ENCODE results near the gene RHBDD1. TPM values are rescaled to one million over a fixed set of nuclear protein-coding genes. Genes with fewer than 3 reads are reported as not detected.

Gene RHBDD1
- total RNA-seq, 2 donors from 2014 or later: 35.5 to 40.4 TPM

- ATAC-seq: no peak
- Mint-ChIP-seq H3K9me3 (no peaks in the 10 kb centered on the region), H3K27ac (peak overlapping the region in 1 of 2 donors; percentile 26), H3K36me3 (peaks cover 13% of the 10 kb centered on the region in 2 donors)
- DNase-seq (ENCODE audit: low spot score in 2 of 2): no peak
Measured at GRCh38 chr2:226971084-226971483, 135.2 kb downstream of the RHBDD1 start.

- no peak for DNase-seq (ENCODE audit: low spot score in 2 of 2)
- Mint-ChIP-seq H3K36me3 (peaks cover 13% of the 10 kb centered on the region in 2 donors), H3K9me3 (no peaks in the 10 kb centered on the region), H3K27ac (no peak overlapping the region)
- no peak for ATAC-seq
Measured at GRCh38 chr2:226971770-226972169, 135.9 kb downstream of the RHBDD1 start.

- H3K27ac Mint-ChIP-seq: no peak overlapping the region
- ATAC-seq (no peak), DNase-seq (ENCODE audit: low spot score in 2 of 2) (no peak)
- peaks cover 13% of the 10 kb centered on the region in 2 donors for H3K36me3 Mint-ChIP-seq
- no peaks in the 10 kb centered on the region for H3K9me3 Mint-ChIP-seq
Measured at GRCh38 chr2:226973816-226974215, 138.0 kb downstream of the RHBDD1 start.

- no peak for DNase-seq (ENCODE audit: low spot score in 2 of 2)
- Mint-ChIP-seq H3K9me3 (no peaks in the 10 kb centered on the region), H3K27ac (no peak overlapping the region), H3K36me3 (peaks cover 0 to 8% of the 10 kb centered on the region in 2 donors)
- ATAC-seq: peak in 1 of 2 donors; percentile 74
Measured at GRCh38 chr2:226977775-226978190, 141.9 kb downstream of the RHBDD1 start.

GRCh38 chr2:226978300-226978699, 142.4 kb downstream of the RHBDD1 start:
- Mint-ChIP-seq H3K27ac (no peak overlapping the region), H3K36me3 (peaks cover 0 to 4% of the 10 kb centered on the region in 2 donors), H3K9me3 (no peaks in the 10 kb centered on the region)
- no peak for DNase-seq (ENCODE audit: low spot score in 2 of 2)
- ATAC-seq: no peak

- DNase-seq (ENCODE audit: low spot score in 2 of 2) (no peak), ATAC-seq (no peak)
- no peaks in the 10 kb centered on the region for H3K9me3 Mint-ChIP-seq
- no peaks in the 10 kb centered on the region for H3K36me3 Mint-ChIP-seq
- no peak overlapping the region for H3K27ac Mint-ChIP-seq
Measured at GRCh38 chr2:226979004-226979403, 143.2 kb downstream of the RHBDD1 start.

- Mint-ChIP-seq H3K27ac (peak overlapping the region in 1 of 2 donors; percentile 62), H3K9me3 (no peaks in the 10 kb centered on the region), H3K36me3 (peaks cover 0 to 5% of the 10 kb centered on the region in 2 donors)
- DNase-seq (ENCODE audit: low spot score in 2 of 2): no peak
- peak in 1 of 2 donors; percentile 48 for ATAC-seq
Measured at GRCh38 chr2:226981791-226982326, 146.0 kb downstream of the RHBDD1 start.

GRCh38 chr2:226983895-226984749, 148.3 kb downstream of the RHBDD1 start:
- Mint-ChIP-seq H3K9me3 (no peaks in the 10 kb centered on the region), H3K27ac (no peak overlapping the region), H3K36me3 (peaks cover 0 to 5% of the 10 kb centered on the region in 2 donors)
- DNase-seq (ENCODE audit: low spot score in 2 of 2): no peak
- no peak for ATAC-seq

GRCh38 chr2:226984750-226985582, 149.1 kb downstream of the RHBDD1 start:
- no peaks in the 10 kb centered on the region for H3K9me3 Mint-ChIP-seq
- DNase-seq (ENCODE audit: low spot score in 2 of 2) (peak in 1 of 2 donors; percentile 20), ATAC-seq (peak; percentile 89 to 94)
- no peak overlapping the region for H3K27ac Mint-ChIP-seq
- peaks cover 0 to 5% of the 10 kb centered on the region in 2 donors for H3K36me3 Mint-ChIP-seq

GRCh38 chr2:226985583-226985946, 149.7 kb downstream of the RHBDD1 start:
- ATAC-seq (no peak), DNase-seq (ENCODE audit: low spot score in 2 of 2) (no peak)
- H3K27ac Mint-ChIP-seq: no peak overlapping the region
- H3K36me3 Mint-ChIP-seq: peaks cover 0 to 5% of the 10 kb centered on the region in 2 donors
- no peaks in the 10 kb centered on the region for H3K9me3 Mint-ChIP-seq

GRCh38 chr2:226991663-226992062, 155.8 kb downstream of the RHBDD1 start:
- no peak for ATAC-seq
- no peak for DNase-seq (ENCODE audit: low spot score in 2 of 2)
- no peaks in the 10 kb centered on the region for H3K9me3 Mint-ChIP-seq
- H3K27ac Mint-ChIP-seq: no peak overlapping the region
- H3K36me3 Mint-ChIP-seq: peaks cover 12 to 27% of the 10 kb centered on the region in 2 donors

GRCh38 chr2:226993171-226993570, 157.3 kb downstream of the RHBDD1 start:
- Mint-ChIP-seq H3K27ac (no peak overlapping the region), H3K36me3 (peaks cover 13 to 28% of the 10 kb centered on the region in 2 donors), H3K9me3 (no peaks in the 10 kb centered on the region)
- ATAC-seq (no peak), DNase-seq (ENCODE audit: low spot score in 2 of 2) (no peak)

GRCh38 chr2:226994775-226995174, 158.9 kb downstream of the RHBDD1 start:
- DNase-seq (ENCODE audit: low spot score in 2 of 2) (no peak), ATAC-seq (no peak)
- Mint-ChIP-seq H3K27ac (no peak overlapping the region), H3K36me3 (peaks cover 28 to 40% of the 10 kb centered on the region in 2 donors), H3K9me3 (peaks cover 0 to 8% of the 10 kb centered on the region in 2 donors)

- H3K9me3 Mint-ChIP-seq: peaks cover 0 to 8% of the 10 kb centered on the region in 2 donors
- ATAC-seq (peak; percentile 99 to 100), DNase-seq (ENCODE audit: low spot score in 2 of 2) (peak; percentile 30 to 81)
- H3K27ac Mint-ChIP-seq: peak overlapping the region; percentile 24 to 39
- H3K36me3 Mint-ChIP-seq: peaks cover 32 to 49% of the 10 kb centered on the region in 2 donors
Measured at GRCh38 chr2:226995625-226996041, 159.8 kb downstream of the RHBDD1 start.

- Mint-ChIP-seq H3K27ac (peak overlapping the region in 1 of 2 donors; percentile 60), H3K9me3 (peaks cover 0 to 8% of the 10 kb centered on the region in 2 donors), H3K36me3 (peaks cover 32 to 36% of the 10 kb centered on the region in 2 donors)
- no peak for DNase-seq (ENCODE audit: low spot score in 2 of 2)
- ATAC-seq: no peak
Measured at GRCh38 chr2:226999661-227000060, 163.8 kb downstream of the RHBDD1 start.

- peaks cover 0 to 8% of the 10 kb centered on the region in 2 donors for H3K9me3 Mint-ChIP-seq
- H3K36me3 Mint-ChIP-seq: peaks cover 32 to 33% of the 10 kb centered on the region in 2 donors
- DNase-seq (ENCODE audit: low spot score in 2 of 2) (no peak), ATAC-seq (no peak)
- H3K27ac Mint-ChIP-seq: peak overlapping the region in 1 of 2 donors; percentile 60
Measured at GRCh38 chr2:227000123-227000522, 164.3 kb downstream of the RHBDD1 start.

- Mint-ChIP-seq H3K27ac (no peak overlapping the region), H3K36me3 (peaks cover 7 to 11% of the 10 kb centered on the region in 2 donors), H3K9me3 (no peaks in the 10 kb centered on the region)
- DNase-seq (ENCODE audit: low spot score in 2 of 2) (no peak), ATAC-seq (no peak)
Measured at GRCh38 chr2:227004482-227004881, 168.6 kb downstream of the RHBDD1 start.
